MM.1S (cell line): ENCODE data around the gene PAK2.

Source experiments
- EZH2 ChIP-seq: fragments of 300-600 bp; sonication (generic); optimal IDR thresholded peaks from 2 replicates; pipeline ENCODE3; 2017; ENCODE audit warnings: low read depth, mild to moderate bottlenecking, antibody characterized with exemption, low read length, mixed read lengths
- TF ChIP-seq, protein P1 (sequence below): fragments of 300-600 bp; sonication (generic); IDR thresholded peaks from 2 replicates; pipeline ENCODE4 v1.5.1; 2016; ENCODE audit warnings: antibody characterized with exemption, low read length, mixed read lengths

DNA sequence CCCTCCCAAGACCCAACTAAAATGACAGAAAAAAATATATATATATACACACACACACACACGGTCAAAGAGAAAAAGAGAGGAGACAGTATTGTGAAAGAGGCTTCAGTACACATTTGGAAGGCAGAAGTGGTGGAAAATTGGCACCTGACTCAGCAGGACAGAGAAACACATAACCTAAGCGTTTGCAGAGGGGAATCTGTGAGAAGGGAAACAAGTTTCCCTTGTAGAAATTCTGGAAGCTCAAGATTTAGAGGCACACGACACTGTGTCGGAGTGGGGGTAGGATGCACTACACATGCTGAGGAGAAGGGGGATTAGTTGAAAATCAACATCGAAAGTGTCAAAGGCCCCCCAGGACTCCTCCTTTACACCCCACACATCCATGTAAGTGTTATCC is 53.1 kb downstream of the PAK2 start:
- TF ChIP-seq, protein P1, sequence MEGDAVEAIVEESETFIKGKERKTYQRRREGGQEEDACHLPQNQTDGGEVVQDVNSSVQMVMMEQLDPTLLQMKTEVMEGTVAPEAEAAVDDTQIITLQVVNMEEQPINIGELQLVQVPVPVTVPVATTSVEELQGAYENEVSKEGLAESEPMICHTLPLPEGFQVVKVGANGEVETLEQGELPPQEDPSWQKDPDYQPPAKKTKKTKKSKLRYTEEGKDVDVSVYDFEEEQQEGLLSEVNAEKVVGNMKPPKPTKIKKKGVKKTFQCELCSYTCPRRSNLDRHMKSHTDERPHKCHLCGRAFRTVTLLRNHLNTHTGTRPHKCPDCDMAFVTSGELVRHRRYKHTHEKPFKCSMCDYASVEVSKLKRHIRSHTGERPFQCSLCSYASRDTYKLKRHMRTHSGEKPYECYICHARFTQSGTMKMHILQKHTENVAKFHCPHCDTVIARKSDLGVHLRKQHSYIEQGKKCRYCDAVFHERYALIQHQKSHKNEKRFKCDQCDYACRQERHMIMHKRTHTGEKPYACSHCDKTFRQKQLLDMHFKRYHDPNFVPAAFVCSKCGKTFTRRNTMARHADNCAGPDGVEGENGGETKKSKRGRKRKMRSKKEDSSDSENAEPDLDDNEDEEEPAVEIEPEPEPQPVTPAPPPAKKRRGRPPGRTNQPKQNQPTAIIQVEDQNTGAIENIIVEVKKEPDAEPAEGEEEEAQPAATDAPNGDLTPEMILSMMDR: no peak
- no peak for TF ChIP-seq EZH2
